HG03460 (cell line): ENCODE measurements around the gene CFAP46.
"Not testable (repeated sequence)": the region's sequence is repeated elsewhere in the genome, so short reads cannot be mapped to it uniquely, and the experiment has no call there.

Source experiments
- ATAC-seq: cut with Tn5 transposase; IDR thresholded peaks from one replicate; pipeline ENCODE4 v1.9.1; 2021; ENCODE audit not compliant: unreplicated experiment

CFAP46 gene

DNA sequence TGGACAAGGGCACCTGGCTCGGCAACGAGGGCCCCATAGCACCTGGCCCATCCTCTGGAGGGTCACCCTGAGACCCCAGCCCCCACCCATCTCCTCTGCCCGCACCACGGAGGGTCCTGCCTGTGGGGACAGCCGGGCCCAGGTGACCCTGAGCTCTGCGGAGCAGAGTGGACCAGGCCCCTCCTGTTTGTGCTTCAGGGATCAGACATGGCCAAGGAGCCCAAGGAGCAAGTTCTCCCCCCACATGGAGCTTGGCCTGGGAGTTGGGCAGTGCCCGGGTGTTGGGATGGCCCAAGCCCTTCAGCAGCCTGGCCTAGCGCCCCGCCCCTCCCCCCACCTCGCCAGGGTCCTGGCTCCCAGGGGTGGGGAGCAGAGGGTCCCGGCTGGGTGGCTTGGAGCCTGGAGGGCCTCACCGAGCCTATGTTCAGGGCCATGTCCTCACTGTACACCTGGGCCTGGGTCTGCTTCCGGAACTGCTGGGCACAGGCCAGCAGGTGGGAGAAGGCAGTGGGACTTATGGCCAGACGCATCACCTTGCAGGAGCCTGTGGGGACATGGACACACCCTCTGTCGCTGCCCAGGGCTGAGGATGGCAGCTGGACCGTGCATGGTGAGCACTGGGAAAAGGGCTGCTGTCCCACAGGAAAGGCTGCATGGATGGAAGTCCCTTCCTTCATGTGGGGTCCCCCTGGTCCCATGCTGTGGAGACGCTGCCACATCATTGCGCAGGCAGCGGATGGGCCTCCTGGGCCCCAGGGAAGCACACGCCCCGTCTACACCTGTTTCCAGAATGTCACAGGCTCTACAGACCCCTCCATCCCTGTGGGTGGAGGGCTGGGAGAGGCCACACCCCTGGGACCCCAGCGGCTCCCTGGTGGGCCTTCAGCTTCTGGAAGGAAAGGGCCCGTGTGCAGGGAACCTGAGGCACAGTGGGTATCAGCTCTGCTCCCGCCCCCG lies 107.2 kb downstream of the CFAP46 start:
- ATAC-seq: no peak

DNA sequence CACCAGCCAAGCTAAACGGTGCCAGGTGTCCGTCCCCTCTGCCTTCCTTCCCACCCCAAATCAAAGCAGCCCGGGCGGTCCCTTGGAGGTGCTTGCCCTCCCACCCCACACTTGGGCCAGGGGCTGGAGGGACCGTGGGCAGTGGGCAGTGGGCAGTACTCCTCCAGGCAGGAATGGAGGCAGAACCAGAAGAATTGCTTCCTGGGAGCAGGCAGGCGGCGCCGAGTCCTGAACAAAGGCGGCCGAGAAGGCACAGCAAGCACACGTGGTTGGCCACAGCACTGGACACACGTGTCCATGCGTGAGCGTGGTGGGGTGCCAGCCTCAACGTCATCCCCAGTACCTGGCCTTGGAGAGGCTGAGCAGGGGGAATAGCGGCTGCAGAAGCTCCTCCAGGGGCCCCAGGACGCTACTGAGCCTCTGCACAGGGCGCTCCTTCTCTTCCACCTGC lies 108.0 kb downstream of the CFAP46 start:
- no peak for ATAC-seq

DNA sequence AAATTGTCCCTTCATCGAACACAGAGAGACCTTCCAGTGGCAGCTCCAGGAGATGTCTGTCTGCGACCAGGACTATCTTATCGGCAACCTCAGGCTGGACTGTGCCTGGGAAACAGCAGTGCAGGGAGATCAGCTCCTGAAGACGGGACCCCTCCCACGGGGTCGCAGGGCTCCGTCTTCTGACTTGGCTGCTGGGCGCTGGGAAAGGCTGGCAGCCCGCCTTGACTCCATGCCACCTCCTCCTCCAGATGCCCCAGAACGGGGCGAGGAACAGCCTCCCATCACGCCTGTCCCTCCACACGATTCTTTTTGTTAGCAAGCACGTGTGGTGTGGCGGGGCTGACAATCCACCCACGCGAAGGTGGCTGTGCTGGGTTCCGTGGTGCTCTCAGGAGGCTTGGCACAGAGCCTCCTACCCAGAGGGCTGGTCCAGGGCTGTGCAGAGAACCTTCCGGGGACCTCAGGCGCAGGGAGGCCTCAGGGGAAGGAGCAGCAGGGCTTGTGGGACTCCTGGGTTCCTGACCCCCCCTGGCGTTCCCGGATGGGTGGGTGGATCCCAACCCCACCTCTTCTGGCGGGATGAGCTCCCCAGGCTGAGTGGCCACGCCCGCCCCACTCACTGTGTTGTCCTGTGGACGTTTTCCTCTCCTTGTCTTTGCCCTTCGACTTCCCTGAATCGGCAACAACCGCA lies 108.8 kb downstream of the CFAP46 start:
- ATAC-seq: no peak

DNA sequence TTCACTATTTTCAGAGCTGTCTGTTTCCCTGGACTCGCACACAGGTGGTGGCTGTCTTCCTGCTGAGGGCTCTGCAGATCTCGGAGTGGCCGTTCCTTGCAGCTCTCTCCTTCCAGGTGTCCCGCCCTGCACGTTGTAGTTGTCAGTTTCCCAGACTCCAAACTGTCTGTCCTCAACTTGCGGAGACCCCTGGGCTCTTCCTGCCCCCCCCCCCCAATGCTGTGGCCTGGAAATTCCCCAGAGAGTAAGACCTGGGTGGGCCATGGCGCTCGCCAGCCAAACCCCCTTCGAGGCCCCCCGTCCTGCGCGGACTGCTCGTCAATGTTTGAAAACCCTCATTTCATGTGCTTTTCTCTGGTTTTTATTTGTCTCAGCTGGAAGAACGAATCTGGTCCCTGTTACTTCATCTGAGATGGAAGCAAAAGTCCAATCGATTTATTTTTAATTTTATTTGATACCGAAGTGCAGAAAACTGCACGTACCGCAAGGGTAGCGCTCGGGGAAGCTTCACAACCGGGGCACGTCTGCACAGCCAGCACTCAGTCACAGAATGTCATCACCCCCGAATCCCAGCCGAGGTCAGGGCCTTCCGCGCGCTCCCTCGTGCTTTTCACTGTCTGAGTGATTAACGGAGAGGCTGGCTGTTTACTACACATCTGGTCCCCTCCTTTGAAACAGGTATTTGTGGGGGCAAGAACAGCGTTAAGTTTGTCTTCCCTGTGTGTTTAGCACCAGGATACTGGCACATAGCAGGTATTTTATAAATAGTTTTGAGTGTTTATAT lies 110.0 kb downstream of the CFAP46 start:
- ATAC-seq: no peak

DNA sequence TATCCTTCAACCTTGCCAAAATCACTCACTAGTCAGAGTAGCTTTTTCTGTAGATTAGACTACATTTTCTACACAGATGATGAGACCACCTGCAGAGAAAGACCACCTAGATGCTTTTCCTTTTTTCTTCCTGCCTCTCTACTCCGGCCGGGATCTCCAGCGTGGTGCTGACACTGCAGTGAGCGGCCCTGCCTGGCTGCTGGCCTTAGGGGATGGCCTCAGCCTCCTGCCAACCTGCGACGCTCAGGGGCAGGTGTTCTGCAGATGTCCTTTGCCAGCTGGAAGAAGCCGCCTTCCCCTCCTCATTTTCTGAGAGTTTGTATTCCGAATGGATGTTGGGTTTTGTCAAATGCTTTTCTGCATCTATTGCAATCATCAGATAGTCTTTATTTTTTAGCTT lies 113.0 kb downstream of the CFAP46 start:
- ATAC-seq: no peak

DNA sequence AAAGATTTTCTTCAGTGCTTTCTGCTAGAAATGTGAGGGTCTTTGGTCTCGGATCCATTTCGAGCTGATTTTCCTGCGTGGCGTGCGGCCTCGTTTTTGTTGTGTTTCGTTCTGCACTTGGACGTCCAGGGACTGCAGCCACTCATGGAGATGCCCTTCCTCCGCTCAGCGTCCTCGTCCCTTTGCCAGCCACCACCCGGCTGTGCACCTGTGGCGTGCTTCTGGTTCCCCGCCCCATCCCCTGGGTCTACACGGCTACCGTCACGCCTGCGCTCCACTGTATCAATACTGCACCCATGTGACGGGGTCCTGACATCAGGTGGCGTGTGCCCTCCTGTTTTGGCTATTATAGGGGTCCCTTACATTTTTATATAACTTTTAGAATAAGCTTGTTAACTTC lies 113.7 kb downstream of the CFAP46 start:
- ATAC-seq: no peak

DNA sequence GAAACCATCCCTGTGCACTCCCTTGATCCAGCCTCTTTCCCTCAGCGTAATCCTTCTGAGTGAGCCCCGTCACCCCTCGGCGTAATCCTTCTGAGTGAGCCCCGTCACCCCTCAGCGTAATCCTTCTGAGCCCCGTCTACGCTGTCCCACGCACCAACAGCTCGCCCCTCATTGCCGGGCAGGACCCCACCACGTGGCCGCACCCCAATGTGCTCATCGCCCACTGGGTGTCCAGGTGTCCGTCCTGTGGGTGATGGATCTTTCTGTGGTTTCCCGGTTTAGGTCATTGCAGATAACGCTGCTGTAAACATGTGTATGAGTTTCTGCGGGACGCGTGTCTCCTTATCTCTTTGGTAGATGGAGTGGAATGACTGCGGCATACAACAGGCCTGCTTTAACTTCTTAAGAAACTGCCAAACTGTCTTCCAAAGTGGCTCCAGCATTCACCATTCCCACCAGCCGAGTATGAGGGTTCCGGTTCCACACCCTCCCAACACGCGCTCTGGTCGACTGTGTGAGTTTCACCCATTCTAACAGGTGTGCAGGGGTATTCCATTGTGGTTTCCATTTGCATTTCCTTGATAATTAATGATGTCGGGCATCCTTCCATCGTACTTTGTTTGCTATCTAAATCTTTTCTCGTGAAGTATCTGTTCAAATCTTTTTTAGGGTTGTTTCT lies 114.4 kb downstream of the CFAP46 start:
- no peak for ATAC-seq

DNA sequence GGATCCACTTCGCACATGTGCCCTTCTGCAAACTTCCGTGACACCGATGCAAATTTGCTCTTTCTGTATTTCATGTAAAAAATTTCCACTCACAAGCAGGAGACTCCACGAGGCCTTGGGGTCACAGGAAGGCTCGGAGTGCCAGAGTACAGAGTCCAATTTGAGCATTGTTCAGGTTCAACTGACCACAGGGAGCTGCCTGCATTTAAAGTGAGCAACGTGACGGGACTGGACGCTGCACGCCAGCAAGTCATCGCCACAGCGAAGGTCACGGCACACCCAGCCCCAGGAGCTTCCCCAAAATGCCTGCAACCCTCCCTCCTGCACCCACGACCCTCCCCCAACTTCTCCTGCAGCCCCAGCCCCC lies 115.0 kb downstream of the CFAP46 start:
- no peak for ATAC-seq

DNA sequence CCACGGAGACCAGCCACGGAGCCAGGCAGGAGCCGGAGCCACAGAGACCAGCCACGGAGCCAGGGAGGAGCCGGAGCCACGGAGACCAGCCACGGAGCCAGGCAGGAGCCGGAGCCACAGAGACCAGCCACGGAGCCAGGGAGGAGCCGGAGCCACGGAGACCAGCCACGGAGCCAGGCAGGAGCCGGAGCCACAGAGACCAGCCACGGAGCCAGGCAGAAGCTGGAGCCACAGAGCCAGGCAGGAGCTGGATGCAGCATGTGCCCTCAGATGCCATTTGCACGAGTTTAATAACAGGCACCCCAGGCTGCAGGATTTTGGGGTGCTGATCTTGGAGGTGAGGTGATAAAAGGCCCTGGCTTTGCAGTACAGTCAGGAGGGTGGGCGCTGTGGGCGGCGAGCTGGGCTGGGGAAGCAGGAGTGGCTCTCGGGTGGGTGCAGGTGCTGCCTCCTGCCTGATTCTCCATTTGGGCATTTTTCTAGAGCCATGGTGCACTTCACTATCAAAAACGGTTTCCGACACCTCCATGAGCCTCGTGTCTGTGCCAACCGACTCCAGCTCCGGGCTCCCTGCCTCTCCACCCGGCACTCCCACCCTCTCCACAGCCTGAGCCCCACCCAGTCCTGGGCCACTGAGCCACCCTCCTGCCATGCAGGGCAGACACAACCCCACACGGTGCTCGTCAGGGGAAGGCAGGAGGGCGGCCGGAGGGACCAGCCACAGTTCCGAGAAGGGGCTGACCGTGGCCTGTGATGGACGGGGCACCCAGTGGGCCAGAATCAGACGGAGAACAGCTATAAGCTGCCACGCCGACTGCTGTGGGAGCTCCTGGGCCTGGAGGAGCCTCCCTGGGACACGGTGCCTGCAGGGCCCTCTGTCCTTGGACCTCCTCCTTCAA lies 115.6 kb downstream of the CFAP46 start:
- ATAC-seq: no peak

DNA sequence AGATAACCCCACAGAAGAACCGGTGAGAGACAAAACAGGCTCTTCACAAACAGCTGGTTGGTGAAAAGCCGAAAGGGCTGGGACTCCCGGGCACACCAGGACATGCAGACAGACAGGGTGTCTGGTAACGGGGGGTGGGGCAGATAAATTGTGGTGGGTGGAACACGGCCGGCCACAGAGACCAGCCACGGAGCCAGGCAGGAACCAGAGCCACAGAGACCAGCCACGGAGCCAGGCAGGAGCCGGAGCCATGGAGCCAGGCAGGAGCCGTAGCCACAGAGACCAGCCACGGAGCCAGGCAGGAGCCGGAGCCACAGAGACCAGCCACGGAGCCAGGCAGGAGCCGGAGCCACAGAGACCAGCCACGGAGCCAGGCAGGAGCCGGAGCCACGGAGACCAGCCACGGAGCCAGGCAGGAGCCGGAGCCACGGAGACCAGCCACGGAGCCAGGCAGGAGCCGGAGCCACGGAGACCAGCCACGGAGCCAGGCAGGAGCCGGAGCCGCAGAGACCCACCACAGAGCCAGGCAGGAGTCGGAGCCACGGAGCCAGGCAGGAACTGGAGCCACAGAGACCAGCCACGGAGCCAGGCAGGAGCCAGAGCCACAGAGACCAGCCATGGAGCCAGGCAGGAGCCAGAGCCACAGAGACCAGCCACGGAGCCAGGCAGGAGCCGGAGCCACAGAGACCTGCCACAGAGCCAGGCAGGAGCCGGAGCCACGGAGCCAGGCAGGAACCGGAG lies 116.4 kb downstream of the CFAP46 start:
- not testable (repeated sequence) for ATAC-seq

DNA sequence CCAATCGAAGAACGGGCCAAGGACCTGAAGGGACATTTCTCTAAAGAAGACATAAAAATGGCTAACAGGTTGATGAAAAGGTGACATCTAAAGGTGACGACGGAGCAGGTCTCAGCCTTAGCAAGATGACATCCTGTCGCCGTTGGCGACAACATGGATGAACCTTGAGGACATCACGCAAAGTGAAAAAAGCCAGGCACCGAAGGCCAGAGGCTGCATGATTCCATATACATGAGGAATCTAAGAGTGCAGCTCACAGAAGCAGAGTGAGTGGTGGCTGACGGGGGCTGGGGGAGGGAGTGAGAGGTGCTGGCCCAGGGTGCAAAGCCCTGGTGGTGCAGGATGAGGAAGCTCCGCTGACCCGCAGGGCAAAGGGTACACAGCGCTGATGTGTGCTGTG lies 122.3 kb downstream of the CFAP46 start:
- ATAC-seq: no peak

DNA sequence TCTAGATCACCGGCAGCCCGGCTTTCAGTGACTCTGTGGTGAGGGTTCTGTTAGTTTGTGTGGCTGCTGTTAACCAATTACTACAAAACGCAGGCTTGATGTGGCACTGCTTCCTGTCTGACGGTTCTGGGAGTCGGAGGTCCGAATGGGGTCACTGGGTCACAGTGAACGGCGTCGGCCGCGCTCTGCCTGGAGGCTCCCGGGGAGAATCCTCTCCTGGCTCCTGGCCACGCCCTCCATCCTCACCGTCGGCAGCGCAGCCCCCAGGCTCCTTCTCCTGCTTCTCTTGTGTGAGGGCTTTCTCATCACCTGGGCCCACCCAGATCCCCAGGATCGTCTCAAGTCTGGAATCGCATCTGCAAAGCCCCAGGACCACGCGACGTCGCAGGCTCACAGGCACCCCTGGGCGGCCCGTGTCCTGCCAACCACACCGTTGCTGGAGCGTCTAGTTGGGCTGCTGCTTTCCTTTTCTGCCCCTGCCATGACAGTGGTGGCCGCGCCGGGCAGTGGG lies 124.6 kb downstream of the CFAP46 start:
- ATAC-seq: no peak

DNA sequence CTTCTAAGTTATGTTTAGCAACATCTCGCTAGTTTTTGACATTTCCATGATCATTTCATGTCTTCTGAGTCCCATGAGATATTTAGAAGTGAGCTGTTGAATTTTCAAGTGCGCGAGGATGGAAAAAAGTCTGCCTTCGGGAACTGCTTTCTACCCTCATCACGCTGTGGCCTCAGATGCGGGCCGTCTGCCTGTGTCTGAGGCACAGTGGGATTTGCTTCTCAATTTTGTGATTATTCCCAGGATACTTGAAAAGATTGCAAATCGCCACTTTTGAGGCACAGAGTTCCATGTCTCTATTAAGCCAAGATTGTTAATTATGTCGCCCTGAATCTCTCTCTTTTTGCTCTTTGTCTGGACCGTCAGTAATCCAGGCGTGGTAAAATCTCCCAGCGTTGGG lies 125.7 kb downstream of the CFAP46 start:
- ATAC-seq: no peak

DNA sequence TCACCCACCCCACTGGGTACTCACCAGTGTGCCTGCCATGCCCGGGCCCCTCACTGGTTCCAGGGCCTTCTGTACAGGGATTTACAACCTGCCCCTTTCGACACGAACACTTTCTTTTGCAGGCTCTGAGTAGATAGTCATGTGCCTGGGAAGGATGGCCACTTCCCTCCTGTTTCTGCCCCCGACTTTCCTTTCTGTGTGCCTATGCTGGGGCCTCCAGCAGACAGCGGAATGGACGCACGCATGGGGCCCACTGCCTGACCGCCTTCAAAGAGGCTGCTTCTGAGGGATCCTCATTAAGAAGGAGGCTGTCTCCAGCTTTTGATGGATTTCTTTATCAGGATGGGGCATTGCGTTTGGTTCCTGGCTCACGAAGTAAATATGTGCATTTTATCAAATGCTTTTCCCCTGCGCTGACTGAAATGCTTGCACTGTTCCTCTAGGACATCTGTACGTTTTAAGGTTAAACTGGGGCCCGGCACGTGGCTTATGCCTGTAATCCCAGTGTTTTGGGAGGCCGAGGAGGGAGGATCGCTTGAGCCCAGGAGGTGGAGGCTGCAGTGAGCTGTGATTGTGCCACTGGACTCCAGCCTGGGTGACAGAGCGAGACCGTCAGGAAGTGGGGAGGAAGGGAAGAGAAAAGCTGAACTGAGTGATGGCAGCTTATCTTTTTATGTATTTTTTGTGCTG lies 127.1 kb downstream of the CFAP46 start:
- ATAC-seq: no peak

DNA sequence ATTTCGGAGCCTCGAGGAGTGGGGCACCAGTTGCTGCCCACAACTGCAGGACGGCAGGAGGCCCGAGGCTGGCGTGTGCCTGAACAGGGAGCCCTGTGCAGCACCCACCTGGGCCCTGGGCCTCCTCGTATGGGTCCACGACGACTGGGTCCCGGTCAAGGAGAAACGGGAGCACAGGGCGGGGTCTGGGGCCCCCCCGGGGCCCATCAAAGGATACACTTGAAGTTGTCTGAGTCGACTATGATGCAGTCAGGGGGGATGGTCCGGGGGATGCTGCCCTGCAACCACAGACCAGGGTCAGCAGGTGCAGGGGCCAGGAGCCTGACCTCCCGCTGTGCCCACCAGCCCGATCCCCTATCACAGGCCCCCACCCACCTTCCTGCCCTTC lies 127.9 kb downstream of the CFAP46 start:
- ATAC-seq: no peak

DNA sequence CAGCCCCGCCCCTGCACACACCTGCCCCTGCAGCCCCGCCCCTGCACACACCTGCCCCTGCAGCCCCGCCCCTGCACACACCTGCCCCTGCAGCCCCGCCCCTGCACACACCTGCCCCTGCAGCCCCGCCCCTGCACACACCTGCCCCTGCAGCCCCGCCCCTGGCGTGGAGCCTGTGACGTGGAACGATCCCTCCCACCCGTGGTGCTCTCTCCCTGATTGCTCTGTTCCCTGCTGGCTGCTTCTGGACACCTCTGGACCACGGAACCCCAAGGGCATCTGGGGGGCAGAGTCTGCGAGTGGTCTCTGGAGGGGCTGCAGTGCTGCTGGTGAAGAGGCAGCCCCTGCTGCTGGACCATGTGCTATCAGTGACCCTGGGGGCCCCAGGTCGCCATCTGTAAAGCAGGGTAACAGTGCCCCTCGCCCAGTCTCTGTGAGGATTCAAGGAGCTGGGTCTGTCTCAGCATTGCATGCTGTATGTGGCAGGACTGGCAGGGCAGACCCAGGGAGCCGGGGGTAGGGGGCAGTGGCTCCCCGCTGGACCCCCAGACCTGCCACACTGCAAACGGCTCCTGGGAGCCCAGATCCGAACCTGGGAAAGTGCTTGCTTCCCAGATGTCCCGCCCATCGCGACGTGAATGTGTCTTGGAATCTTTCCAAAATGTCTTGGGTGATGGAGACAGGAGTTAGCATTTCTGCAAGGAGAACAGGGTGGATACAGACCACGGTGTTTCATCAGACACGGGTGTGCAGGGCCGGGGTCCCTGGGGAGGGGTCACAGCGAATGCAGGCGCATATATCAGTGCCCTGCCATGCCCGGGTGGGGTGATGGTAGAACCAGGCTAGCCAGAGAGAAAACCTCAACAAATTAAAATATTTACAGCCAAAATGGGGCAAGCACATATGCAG lies 128.6 kb downstream of the CFAP46 start:
- no peak for ATAC-seq

DNA sequence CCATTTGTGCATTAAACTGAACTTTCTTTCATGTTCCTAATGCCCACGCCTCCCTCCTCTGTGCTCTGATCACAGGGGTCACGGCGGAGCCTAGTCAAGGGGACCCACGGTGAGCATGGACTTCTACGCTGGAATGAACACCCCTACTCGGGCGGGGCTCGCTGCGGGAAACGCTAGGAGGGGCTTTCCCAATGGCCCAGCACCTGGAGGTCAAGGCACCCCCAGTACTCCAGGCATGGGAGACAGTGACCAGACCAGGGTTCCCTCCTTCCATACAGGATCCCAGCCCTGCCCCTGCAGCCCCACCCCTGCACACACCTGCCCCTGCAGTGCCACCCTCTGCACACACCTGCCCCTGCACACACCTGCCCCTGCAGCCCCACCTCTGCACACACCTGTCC lies 129.4 kb downstream of the CFAP46 start:
- no peak for ATAC-seq
